ENCODE measurements around the gene HSPA12B.

HSPA12B gene

DNA sequence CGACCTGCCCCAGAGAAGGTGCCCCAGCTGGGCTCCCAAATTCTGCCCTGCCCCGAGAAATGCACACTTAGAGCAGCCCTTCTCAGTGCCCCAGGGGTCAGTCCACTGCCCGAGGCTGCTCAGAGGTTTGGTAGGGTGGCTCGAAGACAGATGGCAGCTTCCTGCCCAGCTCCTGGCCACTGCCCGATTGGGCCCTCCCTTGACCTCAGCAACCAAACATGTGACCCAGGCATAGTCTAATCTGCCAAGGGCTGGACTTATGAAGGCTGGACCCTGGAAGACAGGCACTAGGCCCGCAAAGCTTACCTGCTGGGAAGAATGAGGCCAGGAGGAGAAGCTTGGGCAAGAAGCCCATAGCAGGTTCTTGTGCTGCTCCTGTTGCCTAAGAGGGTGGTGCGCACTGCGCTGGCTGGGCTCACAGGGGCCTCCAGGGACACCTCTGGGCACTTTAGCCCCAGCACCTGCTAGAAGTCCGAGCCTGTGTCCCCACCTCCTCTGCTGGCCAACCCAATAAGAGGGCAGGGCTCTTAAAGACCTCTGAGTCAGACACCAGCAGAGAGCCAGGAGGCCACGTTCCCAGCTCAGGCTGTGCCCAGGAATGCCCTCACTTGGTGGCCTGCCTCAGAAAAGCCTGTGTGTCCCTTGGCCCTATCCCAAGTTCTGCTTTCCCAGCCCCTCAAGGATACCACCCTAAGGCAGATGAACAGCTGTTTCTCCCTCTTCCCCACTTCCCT, 25.5 kb upstream of the HSPA12B start:
- H3K27ac ChIP-seq (ENCODE audit: low read length) = no peak overlapping the region
- H3K36me3 ChIP-seq (ENCODE audit: insufficient read depth, low read depth, low read length) = no peaks in the 10 kb centered on the region
- H3K9ac ChIP-seq (ENCODE audit: low read depth, low read length) = no peak overlapping the region
- no peaks in the 10 kb centered on the region for H3K9me3 ChIP-seq (ENCODE audit: insufficient read depth, low read depth, low read length)
- no peaks in the 10 kb centered on the region for H3K4me1 ChIP-seq (ENCODE audit: insufficient read depth, low read length)
- no peaks in the 10 kb centered on the region for H3K27me3 ChIP-seq (ENCODE audit: insufficient read depth, low read length)
- no peak overlapping the region for H3K4me3 ChIP-seq (ENCODE audit: low read length)

DNA sequence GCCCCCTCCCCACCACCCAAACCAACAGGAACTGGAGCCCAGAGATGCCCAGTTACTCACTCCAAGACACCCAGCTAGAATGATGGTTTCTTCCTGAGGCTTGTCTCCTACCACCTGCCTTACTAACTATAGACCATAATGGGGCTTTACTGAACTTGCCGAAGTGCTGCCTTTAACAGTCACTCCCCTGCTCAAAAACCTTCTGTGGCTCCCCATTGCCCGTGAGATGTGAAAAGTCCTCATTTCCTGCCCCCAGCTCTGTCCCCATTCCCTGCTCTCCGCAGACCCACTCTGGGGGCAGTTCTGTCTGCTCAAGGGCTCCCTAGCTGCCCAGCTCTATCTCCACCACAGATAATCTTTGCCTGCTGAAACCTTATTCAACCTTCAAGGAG, 25.0 kb upstream of the HSPA12B start:
- Histone ChIP-seq H3K36me3 (ENCODE audit: insufficient read depth, low read depth, low read length) (no peaks in the 10 kb centered on the region), H3K4me1 (ENCODE audit: insufficient read depth, low read length) (no peaks in the 10 kb centered on the region), H3K27me3 (ENCODE audit: insufficient read depth, low read length) (no peaks in the 10 kb centered on the region), H3K27ac (ENCODE audit: low read length) (no peak overlapping the region), H3K9ac (ENCODE audit: low read depth, low read length) (no peak overlapping the region), H3K4me3 (ENCODE audit: low read length) (no peak overlapping the region), H3K9me3 (ENCODE audit: insufficient read depth, low read depth, low read length) (no peaks in the 10 kb centered on the region)

DNA sequence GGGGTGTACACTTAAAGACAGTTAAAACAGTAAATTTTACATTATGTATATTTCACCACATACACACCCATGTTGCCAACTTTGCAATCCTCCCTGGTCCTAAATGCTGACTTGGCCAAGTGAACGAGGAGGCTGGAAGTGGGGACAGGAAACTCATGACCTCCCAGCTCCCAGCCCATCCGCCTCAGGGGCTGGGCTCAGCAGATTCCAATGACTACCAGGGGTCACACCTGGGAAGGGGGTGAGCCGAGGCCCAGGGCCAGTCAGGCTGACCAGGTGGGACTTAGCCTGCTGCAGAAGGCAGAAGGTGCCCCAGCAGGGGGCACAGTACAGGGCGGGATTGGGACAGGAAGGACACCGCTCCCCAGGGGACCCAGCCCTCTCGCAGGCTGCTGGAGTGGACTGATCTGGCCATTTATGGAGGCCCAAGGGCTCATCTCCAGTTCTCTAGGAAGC, 22.4 kb upstream of the HSPA12B start:
- Histone ChIP-seq H3K9me3 (ENCODE audit: insufficient read depth, low read depth, low read length) (no peaks in the 10 kb centered on the region), H3K4me3 (ENCODE audit: low read length) (no peak overlapping the region), H3K4me1 (ENCODE audit: insufficient read depth, low read length) (no peaks in the 10 kb centered on the region), H3K27ac (ENCODE audit: low read length) (no peak overlapping the region), H3K27me3 (ENCODE audit: insufficient read depth, low read length) (no peaks in the 10 kb centered on the region), H3K9ac (ENCODE audit: low read depth, low read length) (no peak overlapping the region), H3K36me3 (ENCODE audit: insufficient read depth, low read depth, low read length) (no peaks in the 10 kb centered on the region)

DNA sequence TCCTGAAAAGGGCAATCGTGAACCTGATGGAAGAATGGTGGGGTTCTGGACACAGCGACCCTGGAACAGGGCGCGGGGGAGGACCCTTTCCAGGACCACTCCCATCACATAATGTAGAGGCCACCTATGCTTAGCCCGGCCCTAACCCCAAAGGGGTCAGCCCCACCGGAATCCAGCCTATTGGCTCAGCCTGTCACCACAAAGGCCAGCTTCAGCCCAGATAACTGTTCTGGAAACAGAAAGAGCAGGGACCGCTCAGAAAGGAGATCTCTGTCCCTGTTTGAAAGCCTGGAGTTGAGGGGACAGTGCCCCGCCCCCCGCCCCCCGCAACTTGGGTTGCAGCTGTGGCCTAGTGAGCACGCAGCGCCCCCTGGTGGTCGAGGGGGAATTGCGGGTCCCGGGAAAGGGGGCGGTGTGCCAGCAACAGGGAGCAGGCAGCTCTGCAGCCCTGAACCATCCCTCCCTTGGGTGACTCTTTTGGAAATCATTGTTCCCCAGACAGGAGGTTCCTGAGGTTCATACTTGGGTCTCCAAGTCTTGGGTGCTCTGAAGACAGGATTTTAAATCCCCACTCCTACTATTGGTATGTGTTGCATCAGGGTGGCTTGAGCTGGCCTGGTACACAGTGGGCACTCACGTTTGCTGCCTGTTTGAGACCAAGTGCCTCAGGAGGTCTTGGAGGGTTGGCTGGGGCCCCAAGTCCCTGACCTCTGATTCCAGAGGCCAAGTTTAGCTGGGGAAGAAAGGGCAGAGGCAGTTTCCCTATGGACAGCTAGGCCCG, 21.6 kb upstream of the HSPA12B start:
- H3K9ac ChIP-seq (ENCODE audit: low read depth, low read length) = no peak overlapping the region

DNA sequence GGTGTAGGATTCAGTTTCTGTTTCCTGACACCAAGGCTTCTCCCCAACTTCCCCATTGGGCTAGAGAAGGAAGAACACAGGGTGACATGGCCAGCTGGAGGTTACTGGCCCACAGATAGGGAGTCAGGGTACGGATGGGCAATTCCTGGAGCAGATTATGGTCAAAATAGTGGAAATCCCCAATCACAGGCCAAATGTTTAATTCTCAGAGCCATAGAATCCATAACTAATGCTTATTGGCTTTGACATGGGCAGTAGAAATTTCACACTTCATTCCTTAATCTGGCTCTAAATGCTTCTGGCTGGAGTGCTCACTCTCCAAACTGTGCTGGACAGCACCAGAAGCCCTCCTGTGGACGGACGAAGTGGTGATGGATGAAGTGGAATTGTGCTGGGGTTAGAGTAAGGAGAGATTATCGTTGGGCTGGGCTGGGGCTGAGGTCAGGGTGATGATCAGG, 21.0 kb upstream of the HSPA12B start:
- H3K27ac ChIP-seq (ENCODE audit: low read length) = no peak overlapping the region
- H3K36me3 ChIP-seq (ENCODE audit: insufficient read depth, low read depth, low read length) = no peaks in the 10 kb centered on the region
- no peak overlapping the region for H3K9ac ChIP-seq (ENCODE audit: low read depth, low read length)
- no peaks in the 10 kb centered on the region for H3K4me1 ChIP-seq (ENCODE audit: insufficient read depth, low read length)
- H3K9me3 ChIP-seq (ENCODE audit: insufficient read depth, low read depth, low read length) = no peaks in the 10 kb centered on the region
- H3K27me3 ChIP-seq (ENCODE audit: insufficient read depth, low read length) = no peaks in the 10 kb centered on the region
- no peak overlapping the region for H3K4me3 ChIP-seq (ENCODE audit: low read length)

More for the DNA sequence above, 21.6 kb upstream of the HSPA12B start:
- Histone ChIP-seq H3K4me1 (ENCODE audit: insufficient read depth, low read length) (no peaks in the 10 kb centered on the region), H3K27me3 (ENCODE audit: insufficient read depth, low read length) (no peaks in the 10 kb centered on the region), H3K4me3 (ENCODE audit: low read length) (no peak overlapping the region), H3K36me3 (ENCODE audit: insufficient read depth, low read depth, low read length) (no peaks in the 10 kb centered on the region), H3K27ac (ENCODE audit: low read length) (no peak overlapping the region), H3K9me3 (ENCODE audit: insufficient read depth, low read depth, low read length) (no peaks in the 10 kb centered on the region)

DNA sequence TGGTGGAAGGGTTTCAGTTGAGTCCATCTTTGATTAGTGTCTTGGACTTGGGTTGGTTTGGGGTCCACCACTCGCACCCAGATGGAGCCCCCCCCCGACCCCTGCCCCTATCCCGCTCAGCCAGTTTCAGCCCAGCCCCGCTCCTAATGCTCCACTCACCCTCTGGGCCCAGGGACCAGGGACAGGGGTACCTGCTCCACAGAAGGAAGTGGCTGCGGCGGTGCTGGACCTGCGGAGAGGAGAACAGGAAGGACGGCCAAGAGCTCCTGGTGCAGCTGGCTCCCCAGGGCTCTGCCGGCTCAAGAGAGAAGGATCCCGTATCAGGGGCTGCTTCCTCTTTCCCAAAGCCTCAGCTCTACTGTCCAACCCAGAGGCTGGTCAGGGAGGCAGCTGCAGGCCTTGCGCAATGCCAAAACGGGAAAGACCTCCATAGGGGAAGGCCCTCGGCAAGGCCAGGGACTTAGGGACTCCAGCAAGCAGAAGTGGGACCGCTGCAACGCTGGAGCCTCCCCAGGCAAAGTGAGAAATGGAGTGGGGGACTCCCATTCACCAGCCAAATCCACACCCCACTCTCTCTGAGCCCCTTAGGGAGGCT, 20.1 kb upstream of the HSPA12B start, which contains the start of gene SIGLEC1:
SIGLEC1 (minus strand) TSS at position 322 of the 595 bp plus-strand sequence. CDS start 5,472 bp downstream, outside the sequence.
- Histone ChIP-seq H3K4me1 (ENCODE audit: insufficient read depth, low read length) (no peaks in the 10 kb centered on the region), H3K27me3 (ENCODE audit: insufficient read depth, low read length) (no peaks in the 10 kb centered on the region), H3K4me3 (ENCODE audit: low read length) (no peak within 1 kb of the TSS), H3K9me3 (ENCODE audit: insufficient read depth, low read depth, low read length) (no peaks in the 10 kb centered on the region), H3K27ac (ENCODE audit: low read length) (no peak within 1 kb of the TSS), H3K9ac (ENCODE audit: low read depth, low read length) (no peak within 1 kb of the TSS), H3K36me3 (ENCODE audit: insufficient read depth, low read depth, low read length) (no peaks in the 10 kb centered on the region)

DNA sequence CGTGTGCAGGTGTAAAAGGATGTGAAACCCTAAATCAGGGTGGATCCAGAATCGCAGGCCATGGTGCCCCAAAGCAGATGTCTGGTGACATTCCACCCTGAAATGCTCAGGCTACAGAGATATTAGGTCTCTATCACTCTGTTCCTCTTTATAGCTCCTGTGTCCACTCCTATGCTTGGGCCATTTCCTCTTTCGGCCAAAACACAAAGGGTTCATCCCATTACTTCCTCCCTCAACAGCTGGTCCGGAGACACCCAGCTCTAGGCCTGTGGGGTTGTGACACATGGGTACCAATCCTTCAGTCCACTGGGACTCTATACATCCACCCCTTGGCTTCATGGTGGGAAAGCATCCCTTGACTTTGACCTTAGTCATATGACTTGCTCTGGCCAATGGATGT, 18.4 kb upstream of the HSPA12B start:
- Histone ChIP-seq H3K36me3 (ENCODE audit: insufficient read depth, low read depth, low read length) (no peaks in the 10 kb centered on the region), H3K9ac (ENCODE audit: low read depth, low read length) (no peak overlapping the region), H3K4me3 (ENCODE audit: low read length) (no peak overlapping the region), H3K9me3 (ENCODE audit: insufficient read depth, low read depth, low read length) (no peaks in the 10 kb centered on the region), H3K27me3 (ENCODE audit: insufficient read depth, low read length) (no peaks in the 10 kb centered on the region), H3K27ac (ENCODE audit: low read length) (no peak overlapping the region), H3K4me1 (ENCODE audit: insufficient read depth, low read length) (no peaks in the 10 kb centered on the region)

DNA sequence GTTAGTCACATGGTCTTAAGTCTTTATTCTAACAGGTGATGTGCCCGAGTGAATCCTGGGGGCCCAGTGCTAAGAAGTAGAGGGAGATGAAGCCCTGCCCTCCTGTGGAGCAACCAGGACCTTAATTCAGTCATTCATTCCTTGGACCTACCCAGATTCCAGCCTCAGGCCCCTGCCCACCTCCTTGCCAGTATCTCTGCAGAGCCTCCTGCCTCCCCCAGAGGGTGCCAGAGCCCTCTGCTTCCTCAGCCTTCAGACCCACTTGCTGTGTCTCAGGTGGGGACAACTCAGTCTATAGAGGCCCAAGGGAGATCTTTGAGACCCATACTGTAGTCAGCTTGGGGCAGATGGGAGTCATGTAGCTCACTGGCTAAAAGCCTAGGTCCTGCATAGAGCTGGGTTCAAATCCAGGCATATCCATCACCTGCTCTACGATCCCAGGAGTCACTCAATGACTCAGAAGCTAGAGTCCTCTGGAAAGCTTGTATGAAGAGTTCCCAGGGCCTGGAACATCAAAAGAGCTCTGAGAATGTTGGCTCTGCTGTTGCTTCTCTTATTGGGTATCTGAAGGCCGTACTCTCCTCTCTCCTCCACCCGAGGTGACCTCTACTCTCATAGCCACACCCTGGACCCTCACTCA, 16.2 kb upstream of the HSPA12B start:
- no peaks in the 10 kb centered on the region for H3K27me3 ChIP-seq (ENCODE audit: insufficient read depth, low read length)
- H3K4me3 ChIP-seq (ENCODE audit: low read length) = no peak overlapping the region
- peaks cover 3% of the 10 kb centered on the region; the same call in 1 of the 2 replicates for H3K4me1 ChIP-seq (ENCODE audit: insufficient read depth, low read length)
- H3K9me3 ChIP-seq (ENCODE audit: insufficient read depth, low read depth, low read length) = no peaks in the 10 kb centered on the region
- no peak overlapping the region for H3K27ac ChIP-seq (ENCODE audit: low read length)
- no peaks in the 10 kb centered on the region for H3K36me3 ChIP-seq (ENCODE audit: insufficient read depth, low read depth, low read length)
- H3K9ac ChIP-seq (ENCODE audit: low read depth, low read length) = no peak overlapping the region

DNA sequence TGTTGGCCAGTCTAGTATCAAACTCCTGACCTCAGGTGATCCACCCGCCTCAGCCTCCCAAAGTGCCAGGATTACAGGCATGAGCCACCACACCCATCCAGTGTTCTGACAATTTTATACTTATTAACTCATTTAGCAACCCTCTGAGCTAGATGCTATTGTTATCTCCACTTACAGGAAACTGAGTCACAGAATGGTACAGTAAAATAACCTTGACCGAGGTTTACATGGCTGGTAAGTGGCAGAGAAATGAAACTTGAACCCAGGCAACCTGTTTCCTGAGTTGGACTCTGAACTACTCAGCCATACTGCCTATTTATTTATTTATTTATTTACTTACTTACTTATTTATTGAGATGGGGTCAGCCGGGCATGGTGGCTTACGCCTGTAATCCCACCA, 13.4 kb upstream of the HSPA12B start:
- H3K4me1 ChIP-seq (ENCODE audit: insufficient read depth, low read length) = peaks cover 3% of the 10 kb centered on the region; the same call in 1 of the 2 replicates
- no peak overlapping the region for H3K9ac ChIP-seq (ENCODE audit: low read depth, low read length)
- no peak overlapping the region for H3K4me3 ChIP-seq (ENCODE audit: low read length)
- no peaks in the 10 kb centered on the region for H3K27me3 ChIP-seq (ENCODE audit: insufficient read depth, low read length)
- no peaks in the 10 kb centered on the region for H3K9me3 ChIP-seq (ENCODE audit: insufficient read depth, low read depth, low read length)
- H3K27ac ChIP-seq (ENCODE audit: low read length) = no peak overlapping the region
- no peaks in the 10 kb centered on the region for H3K36me3 ChIP-seq (ENCODE audit: insufficient read depth, low read depth, low read length)

DNA sequence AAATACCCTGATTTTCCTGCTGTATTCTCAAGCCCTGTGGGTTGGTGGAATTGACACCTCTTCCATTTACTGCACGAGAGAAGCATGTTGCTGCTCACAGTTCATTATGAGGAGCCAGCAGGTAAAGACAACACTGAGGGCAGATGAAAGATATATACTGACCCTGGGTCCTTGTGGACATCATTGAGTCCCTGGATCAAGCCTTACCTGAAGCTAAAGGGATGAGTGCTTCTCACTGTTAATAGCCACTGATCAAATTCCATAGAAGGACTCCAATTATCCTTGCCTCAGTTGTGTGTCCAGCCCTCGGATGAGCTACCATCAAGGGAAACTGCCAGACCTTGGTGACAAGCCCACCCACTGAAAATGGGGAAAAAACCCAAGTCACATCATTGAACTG, 12.4 kb upstream of the HSPA12B start:
- H3K27ac ChIP-seq (ENCODE audit: low read length) = no peak overlapping the region

DNA sequence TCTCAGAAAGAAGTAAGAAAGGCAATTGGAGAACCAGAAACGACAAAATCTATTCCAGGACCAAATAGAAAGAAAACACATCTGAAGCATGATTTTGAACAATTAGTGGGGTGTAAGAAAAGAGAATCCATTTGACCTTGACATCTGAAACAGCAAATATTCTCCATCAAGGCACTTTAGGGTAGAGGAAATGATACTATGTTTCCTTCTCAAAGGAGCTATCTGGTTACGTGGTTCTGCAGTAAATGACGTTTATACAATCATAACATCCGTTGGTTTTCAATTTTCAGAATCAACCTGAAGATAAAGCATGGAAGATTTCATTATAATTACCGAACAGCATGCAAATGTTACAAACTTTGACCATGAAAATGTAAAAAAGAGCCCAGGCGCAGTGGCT, 11.9 kb upstream of the HSPA12B start:
- no peaks in the 10 kb centered on the region for H3K27me3 ChIP-seq (ENCODE audit: insufficient read depth, low read length)
- no peaks in the 10 kb centered on the region for H3K36me3 ChIP-seq (ENCODE audit: insufficient read depth, low read depth, low read length)
- no peak overlapping the region for H3K27ac ChIP-seq (ENCODE audit: low read length)

More for the DNA sequence above, 12.4 kb upstream of the HSPA12B start:
- Histone ChIP-seq H3K9me3 (ENCODE audit: insufficient read depth, low read depth, low read length) (no peaks in the 10 kb centered on the region), H3K9ac (ENCODE audit: low read depth, low read length) (no peak overlapping the region), H3K4me3 (ENCODE audit: low read length) (no peak overlapping the region), H3K27me3 (ENCODE audit: insufficient read depth, low read length) (no peaks in the 10 kb centered on the region), H3K4me1 (ENCODE audit: insufficient read depth, low read length) (peaks cover 3% of the 10 kb centered on the region; the same call in 1 of the 2 replicates), H3K36me3 (ENCODE audit: insufficient read depth, low read depth, low read length) (no peaks in the 10 kb centered on the region)

More for the DNA sequence above, 11.9 kb upstream of the HSPA12B start:
- no peaks in the 10 kb centered on the region for H3K9me3 ChIP-seq (ENCODE audit: insufficient read depth, low read depth, low read length)
- no peak overlapping the region for H3K9ac ChIP-seq (ENCODE audit: low read depth, low read length)
- H3K4me1 ChIP-seq (ENCODE audit: insufficient read depth, low read length) = peaks cover 3% of the 10 kb centered on the region; the same call in 1 of the 2 replicates
- no peak overlapping the region for H3K4me3 ChIP-seq (ENCODE audit: low read length)

Measured in iPS-20b (cell line).